ENCODE results near the gene SNTG2. TPM values are rescaled to one million over a fixed set of nuclear protein-coding genes. Genes with fewer than 3 reads are reported as not detected.
A peak's percentile ranks its signal among the peaks of the same experiment; 100 is the strongest.

Gene SNTG2
- total RNA-seq, 6 experiments from 2014 or later: not detected

- peak; percentile 41 to 94 (median 90) for TF ChIP-seq CTCF (IDR thresholded peaks at IDR 0.05)
- TF ChIP-seq POLR2A (IDR thresholded peaks at IDR 0.05): no peak
- Histone ChIP-seq H3K27ac (no peak overlapping the region), H3K9me3 (no peaks in the 10 kb centered on the region), H3K36me3 (no peaks in the 10 kb centered on the region), H3K4me3 (no peak overlapping the region), H3K27me3 (no peaks in the 10 kb centered on the region), H3K4me1 (no peaks in the 10 kb centered on the region)
- DNase-seq: no peak
- 24% methylated on average over 17 of the region's 17 CpGs for WGBS (ENCODE audit: insufficient coverage, low coverage, low lambda C conversion rate, missing lambda C conversion rate)
- intact Hi-C loops (cut with DNase I): no loop called here
- peak; percentile 88 to 92 (median 90) for ATAC-seq
Observed at GRCh38 chr2:1140389-1141003, 189.8 kb downstream of the SNTG2 start.

GRCh38 chr2:1141079-1141478, 190.4 kb downstream of the SNTG2 start:
- WGBS (ENCODE audit: insufficient coverage, low coverage, low lambda C conversion rate, missing lambda C conversion rate): 64% methylated on average over 7 of the region's 7 CpGs
- no peak for DNase-seq
- Histone ChIP-seq H3K36me3 (no peaks in the 10 kb centered on the region), H3K27me3 (no peaks in the 10 kb centered on the region), H3K9me3 (no peaks in the 10 kb centered on the region), H3K4me3 (no peak overlapping the region), H3K27ac (no peak overlapping the region), H3K4me1 (no peaks in the 10 kb centered on the region)
- TF ChIP-seq POLR2A (IDR thresholded peaks at IDR 0.05): no peak
- no peak for TF ChIP-seq CTCF (IDR thresholded peaks at IDR 0.05)
- ATAC-seq: no peak
- intact Hi-C loops (cut with DNase I): no loop called here

- Histone ChIP-seq H3K36me3 (no peaks in the 10 kb centered on the region), H3K27ac (no peak overlapping the region), H3K4me3 (no peak overlapping the region), H3K4me1 (no peaks in the 10 kb centered on the region), H3K27me3 (no peaks in the 10 kb centered on the region), H3K9me3 (no peaks in the 10 kb centered on the region)
- 60% methylated on average over 1 of the region's 1 CpG for WGBS (ENCODE audit: insufficient coverage, low coverage, low lambda C conversion rate, missing lambda C conversion rate)
- DNase-seq (no peak), ATAC-seq (no peak)
- intact Hi-C loops (cut with DNase I): no loop called here
- no peak for TF ChIP-seq POLR2A (IDR thresholded peaks at IDR 0.05)
- TF ChIP-seq CTCF (IDR thresholded peaks at IDR 0.05): no peak
Observed at GRCh38 chr2:1143129-1143528, 192.5 kb downstream of the SNTG2 start.

GRCh38 chr2:1147873-1148612, 197.4 kb downstream of the SNTG2 start:
- ATAC-seq (no peak), DNase-seq (no peak)
- Histone ChIP-seq H3K4me1 (no peaks in the 10 kb centered on the region), H3K27me3 (no peaks in the 10 kb centered on the region), H3K9me3 (no peaks in the 10 kb centered on the region), H3K36me3 (no peaks in the 10 kb centered on the region), H3K4me3 (no peak overlapping the region), H3K27ac (no peak overlapping the region)
- intact Hi-C loops (cut with DNase I): no loop called here
- WGBS (ENCODE audit: insufficient coverage, low coverage, low lambda C conversion rate, missing lambda C conversion rate): 28% methylated on average over 5 of the region's 5 CpGs
- TF ChIP-seq POLR2A (IDR thresholded peaks at IDR 0.05) (no peak), CTCF (IDR thresholded peaks at IDR 0.05) (no peak)
